ENCODE data around the gene IL36A.

GRCh38 chr2:113011108-113011507 lies 5.8 kb downstream of the IL36A start:
- TF ChIP-seq EZH2phosphoT487 (IDR thresholded peaks at IDR 0.05; ENCODE audit: borderline replicate concordance, low read depth, low read length) (no peak), CTCF (conservative IDR thresholded peaks at IDR 0.05; ENCODE audit: low read length) (no peak)
